Dermis blood vessel endothelial cell (primary cell): ENCODE data around the gene SCG5. TPM values are rescaled to one million over a fixed set of nuclear protein-coding genes. Genes with fewer than 3 reads are reported as not detected.

Experiments used
- DNase-seq: peaks from one replicate; pipeline ENCODE4 v3.0.0; 2010
- total RNA-seq: library from RNA; depleted of rRNA; stranded (reverse); fragments of >200 nt; gene quantifications from 2 replicates; pipeline ENCODE4 v1.2.3, GENCODE V29; 2014

The SCG5 gene
- total RNA-seq, 1 donor from 2014 or later, result 0.34 TPM

DNA sequence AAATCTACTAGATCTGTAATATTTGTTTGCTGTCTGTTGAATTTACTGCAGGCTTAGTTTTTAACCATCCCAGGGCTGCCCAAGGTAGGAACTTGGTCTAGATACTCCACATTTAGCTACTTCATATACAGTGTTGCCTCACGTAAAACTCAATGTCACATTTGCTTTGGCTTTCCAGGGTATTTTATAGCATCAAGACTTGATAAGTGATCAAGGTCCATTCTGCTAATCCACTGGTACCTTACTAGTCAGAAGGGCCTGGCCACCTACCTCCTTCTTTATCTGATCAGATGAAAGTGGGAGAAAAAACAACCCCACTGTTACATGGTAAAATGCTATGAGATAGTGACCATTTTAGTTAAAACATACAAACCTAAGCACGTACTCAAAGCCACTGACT lies 50.8 kb downstream of the SCG5 start:
- no peak for DNase-seq

DNA sequence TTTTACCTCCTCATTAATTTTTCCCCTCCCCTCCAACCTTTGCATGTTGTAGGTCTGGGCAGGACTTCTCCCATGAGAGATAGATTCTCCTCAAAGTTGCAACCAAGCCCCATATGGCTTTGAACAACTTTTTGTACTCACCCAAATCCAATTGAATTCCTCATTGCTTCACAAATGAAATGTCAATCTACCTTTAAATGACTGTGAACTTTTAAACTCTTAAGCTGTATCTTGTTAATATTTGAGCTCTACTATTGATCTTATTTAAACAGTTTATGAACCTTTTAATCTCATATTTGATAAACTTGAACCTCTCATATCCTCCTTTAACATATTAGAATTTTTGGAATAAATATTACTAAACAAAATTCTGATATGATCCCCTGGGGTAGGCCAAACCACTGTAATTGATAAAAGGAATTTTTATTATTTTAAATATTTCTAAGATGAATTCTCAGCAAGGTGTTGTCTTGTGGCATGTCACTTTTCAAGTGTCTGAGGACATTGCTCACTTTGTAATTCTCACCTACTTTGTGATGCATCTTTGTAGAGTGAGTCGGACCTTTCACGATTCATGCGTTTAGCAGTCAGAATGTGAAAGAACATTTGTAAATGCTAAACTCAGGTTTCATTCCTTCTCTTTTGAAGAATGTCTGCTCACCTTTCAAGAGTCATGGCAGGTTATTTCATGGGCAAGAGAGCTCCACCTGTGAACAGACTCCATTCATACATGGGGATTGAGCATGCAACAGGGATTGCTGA lies 52.9 kb downstream of the SCG5 start:
- no peak for DNase-seq

DNA sequence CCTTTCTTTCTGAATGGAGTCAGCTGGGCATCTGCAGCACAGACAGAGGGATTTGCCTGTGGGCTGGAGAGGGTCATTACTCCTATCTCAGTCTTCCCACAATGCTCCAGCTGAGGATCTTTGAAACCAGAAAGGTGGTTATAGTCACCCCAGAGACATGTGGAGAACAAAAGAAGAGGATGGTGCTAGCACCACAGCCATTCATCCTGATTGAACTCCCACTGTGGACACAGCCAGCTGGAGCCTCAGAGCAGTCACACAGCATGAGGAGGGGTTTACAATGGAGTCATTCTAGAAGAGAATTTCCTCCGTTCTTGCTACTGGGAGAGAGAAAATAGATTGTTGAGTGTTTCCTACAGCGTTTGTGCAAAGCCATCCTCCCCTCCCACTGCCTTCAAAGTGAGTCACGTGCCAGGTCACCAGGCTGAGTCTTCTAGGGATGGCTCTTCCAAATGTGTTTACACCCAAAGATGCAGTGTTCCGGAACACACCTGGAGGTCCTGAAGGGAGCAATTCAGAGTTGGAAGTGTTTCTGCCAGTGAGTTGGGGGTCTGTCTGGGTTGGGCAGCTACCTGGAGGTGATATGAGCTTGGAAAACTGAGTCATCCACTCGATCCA lies 57.4 kb downstream of the SCG5 start:
- DNase-seq, result no peak

DNA sequence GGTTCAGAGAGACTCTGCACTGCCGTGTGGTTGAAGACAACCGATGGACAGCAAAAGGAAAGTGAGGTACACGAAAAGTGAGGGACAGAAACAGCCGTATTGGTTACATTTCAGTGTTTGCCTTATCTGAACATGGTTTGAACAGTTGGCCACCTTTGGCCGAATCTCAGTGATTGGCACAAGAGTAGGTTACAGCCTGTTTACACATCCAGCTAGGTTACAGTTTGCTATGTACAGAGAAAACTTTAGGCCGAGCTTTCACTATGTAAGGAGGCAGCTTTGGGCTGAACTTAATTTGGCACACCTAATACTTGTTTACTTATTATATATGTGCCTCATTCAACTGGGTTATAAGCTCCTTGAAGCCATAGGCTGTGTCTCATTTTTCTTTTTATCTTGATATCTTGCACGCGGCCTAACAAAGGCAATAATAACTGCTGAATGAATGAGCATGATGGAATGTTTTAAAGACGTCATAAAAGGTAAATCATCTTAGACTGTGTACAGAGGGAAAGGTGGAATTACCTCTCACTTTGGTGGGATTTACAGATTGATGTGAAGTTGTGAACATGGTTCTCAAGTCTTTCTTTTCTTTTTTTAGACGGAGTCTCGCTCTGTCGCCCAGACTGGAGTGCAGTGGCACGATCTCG lies 59.1 kb downstream of the SCG5 start:
- DNase-seq, result no peak

DNA sequence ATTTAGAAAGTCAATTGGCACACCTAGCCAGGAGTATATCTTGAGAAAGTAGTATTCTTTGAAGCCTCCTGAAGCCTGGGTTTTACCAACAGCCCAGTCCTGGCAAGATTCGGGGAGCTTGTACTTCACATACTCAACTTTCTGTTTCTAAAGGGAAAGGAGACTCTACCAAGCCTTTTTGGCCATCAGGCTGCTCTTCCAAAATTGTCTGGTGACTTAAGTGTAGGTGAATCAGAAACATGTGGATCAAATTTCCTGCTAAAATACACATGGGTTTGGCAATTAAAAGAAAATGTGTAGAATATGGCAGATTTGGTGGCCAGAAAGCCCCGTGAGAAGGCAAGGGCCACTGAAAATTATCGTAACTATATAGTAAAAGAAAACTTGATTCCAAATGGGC lies 60.4 kb downstream of the SCG5 start:
- no peak for DNase-seq

DNA sequence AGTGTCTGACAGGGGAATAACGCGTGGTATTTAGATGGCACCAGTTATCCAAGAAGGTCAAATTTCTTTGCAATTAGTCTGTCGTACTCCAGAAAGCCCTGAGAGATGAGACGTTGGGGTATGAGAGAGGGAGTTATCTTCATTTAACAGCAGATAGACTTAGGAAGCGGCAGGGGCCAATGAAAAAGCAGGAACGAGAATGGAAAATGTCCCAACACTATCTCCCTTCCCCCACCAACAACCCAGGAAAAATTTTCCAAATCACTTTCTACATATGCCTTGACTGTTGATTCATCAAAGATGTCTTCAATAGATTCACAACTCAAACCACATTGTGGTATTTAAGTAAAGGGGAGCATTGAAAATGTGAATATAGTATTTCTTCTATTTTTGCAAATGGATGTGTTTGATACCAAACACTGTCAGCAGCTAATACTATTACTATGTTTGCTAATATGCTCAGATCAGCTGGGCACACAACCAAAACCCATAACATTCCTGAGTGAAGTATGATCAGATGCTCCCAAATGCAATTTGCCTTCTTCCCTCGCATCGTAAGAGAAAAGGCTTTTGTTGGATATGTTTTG lies 63.0 kb downstream of the SCG5 start:
- no peak for DNase-seq

DNA sequence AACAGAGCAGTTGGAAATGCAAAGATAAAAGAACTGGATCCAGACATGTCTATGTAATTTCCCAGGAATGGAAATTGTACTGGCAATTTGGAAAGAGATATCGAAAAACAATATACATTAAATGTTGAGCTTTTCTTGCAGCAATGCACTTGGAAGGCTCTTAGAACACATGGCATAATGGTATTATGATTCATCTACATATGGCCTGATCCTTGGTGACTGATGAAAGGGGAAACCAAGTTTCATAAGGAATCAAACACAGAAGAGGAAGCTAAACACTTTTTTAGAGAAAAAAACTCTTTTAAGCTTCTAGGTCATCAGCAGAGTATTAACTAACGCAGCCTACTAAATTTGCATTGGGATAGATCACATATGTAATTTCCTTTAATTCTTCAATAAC lies 63.9 kb downstream of the SCG5 start:
- no peak for DNase-seq

DNA sequence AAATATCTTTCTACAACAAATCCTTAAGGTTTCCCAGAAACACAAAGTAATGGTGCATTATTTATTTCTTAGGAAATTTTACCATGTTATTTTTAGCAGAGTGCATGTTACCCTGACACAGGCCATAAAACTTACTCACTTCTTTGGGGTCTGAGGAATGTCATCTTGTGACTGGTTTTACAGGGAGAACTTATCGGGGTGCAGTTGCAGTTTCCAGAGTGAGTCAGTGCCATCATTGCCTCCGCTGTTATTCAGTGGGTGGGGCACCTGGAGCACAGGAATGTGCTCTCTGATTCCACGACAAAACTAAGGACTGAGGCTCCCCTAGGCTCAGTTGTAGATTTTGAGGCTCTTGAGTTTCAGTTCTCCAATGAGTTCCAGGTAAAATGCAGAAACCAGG lies 65.2 kb downstream of the SCG5 start:
- no peak for DNase-seq

DNA sequence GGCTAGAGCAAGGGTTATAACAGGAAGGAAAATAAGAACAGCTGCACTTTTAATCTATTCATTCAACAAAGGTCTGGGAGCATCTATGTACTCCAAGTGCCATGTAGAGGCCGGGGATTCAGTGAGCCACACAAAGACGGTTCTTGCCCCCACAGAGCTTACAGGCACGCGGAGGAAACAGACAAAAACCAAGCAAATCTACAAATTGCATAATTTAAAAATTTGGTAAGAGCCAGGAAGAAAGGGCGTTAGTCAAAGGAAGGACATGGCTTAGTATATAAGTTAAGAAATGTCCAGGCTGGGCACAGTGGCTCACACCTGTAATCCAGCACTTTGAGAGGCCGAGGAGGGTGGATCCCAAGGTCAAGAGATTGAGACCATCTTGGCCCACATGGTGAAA lies 65.9 kb downstream of the SCG5 start:
- DNase-seq, result no peak

DNA sequence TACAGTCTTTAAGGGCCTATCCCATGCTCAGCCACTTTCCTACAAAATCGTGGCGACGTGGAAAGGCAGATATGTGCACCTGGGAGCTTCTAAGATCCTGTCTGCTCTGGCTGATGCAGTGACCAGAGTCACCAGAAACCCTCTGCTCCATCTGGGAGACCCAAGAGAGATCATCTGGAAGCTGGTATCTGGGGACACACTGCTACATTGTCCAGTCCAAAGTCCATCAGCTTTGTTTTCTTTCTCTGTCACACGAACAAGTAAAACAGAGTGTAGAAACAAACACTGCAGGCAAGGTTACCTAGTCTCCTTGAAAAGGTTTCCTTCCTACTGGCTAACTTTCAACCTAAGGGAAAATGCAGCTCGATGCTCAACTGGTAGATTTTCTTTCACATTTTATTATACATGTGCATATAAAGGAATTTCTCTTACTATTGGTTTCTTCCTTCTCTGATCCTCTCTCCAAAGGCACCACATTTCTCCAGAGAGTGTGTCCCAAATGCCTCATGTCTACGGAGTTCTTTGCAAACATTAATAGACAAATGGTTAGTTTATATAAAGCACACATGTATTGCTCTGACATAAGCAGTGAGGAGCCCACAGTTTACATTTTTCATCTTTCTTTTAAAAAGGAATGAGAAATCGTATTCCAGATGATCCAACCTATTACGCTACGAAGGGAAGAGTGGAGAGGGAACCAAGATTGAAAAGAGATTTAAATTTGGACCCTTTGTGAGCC lies 68.0 kb downstream of the SCG5 start:
- DNase-seq, result no peak

DNA sequence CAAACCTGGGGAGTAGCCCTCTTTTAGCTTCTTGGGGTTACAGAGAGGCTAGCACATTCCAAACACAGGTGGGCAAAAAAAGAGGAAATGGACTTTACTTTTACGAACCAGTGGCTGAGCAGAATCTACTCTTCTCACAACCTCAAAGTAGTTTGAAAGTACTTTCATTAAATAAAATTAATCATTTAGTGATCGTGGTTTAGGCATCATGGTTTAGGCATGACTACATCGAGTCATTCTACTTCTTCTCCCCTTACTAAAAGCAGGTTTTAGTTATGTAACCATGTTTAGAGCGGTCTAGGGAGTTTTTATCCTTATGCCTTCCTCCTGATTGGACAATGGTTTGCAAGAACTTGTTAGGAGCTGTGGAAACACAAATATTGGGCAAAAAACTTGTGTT lies 73.8 kb downstream of the SCG5 start:
- DNase-seq, result no peak

DNA sequence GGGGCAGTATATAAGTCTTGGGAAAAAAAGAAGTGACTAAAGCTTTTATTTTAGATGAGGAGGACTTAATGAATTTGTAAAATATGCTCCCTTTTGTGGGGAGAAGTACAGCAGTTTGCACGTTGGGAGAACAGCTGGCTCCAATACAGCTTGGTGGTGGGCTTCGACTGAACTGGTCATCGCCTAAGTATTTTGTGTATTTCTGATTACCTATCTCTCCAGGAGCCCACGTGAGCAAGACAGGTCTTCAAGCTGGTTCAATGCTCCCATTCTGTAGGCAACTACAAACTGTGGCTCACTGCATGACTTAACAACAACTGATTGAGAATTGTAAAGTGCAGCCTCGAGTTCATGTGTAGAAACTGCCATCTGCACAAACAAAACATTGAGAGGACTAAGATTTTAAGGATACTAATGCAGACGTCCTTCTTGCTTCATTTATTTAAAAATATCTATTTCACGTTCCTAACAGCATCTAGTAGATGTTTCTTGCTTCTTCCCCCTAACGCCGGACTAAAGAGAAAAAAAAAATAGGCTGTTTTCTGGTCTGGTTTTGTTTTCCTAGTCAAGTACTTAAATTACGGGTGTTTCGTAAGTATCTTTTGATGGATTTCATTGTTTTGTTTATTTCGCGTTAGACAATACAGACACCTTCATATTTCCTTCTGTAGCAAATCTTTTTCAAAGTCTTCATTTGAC lies 74.9 kb downstream of the SCG5 start:
- no peak for DNase-seq

DNA sequence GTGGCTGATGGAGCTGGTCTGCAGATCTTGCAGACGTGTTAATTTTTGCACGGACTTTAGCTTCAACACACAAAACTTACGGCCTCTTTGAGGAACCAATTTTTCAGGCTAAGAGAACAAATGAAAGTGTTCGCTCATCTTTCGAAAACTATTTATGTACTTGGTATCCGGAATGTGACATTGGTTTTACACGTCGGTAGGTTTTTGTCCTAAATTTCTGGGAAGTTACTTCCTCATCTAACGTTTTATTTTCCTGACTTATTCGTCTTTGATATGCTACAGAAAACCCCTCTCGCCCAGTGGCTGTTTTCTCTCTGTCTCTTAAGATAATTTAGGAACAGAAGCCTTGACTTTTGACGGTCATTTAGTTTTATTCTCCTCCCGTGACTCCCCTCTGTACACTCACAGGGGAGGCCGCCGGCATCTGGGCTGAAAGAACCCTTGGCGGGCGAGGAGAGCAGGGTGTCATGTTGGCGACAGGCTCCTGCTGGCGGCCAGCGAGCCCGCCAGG lies 75.5 kb downstream of the SCG5 start:
- DNase-seq, result no peak

DNA sequence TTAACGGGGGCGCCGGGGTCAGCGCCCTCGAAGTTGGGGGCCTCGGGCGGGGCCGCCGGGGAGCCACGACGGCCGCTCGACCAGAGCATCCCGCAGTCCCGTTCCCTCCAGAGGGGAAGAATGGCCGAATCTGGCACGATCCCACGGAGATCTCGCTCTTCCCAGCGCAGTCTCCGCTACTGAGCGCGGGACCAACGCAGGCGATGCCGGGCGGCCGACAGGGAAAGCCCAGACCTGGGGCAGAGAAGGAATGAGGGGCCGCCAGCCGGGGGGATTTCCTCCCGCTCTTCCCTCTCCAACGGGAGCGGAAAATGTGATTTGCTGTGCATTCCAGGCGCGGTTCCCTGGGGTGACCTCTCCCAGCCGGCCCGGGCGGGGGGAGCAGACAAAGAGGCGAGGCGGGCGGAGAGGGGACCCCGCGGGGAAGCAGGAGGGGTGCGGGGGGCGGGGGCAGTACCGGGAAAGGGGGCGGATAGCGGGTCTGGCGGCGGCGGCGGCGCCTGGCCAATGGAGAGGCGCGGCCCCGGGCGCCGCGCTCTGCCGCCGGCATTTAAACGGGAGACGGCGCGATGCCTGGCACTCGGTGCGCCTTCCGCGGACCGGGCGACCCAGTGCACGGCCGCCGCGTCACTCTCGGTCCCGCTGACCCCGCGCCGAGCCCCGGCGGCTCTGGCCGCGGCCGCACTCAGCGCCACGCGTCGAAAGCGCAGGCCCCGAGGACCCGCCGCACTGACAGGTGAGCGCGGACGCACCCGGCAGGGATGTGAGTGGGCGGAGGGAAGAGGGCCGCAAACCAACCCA lies 76.1 kb downstream of the SCG5 start, which contains the start of gene GREM1:
Gene GREM1 (plus strand): TSS at position 579 of the 801 bp plus-strand sequence. CDS start 12,687 bp downstream, outside the sequence.
- DNase-seq, result no peak

DNA sequence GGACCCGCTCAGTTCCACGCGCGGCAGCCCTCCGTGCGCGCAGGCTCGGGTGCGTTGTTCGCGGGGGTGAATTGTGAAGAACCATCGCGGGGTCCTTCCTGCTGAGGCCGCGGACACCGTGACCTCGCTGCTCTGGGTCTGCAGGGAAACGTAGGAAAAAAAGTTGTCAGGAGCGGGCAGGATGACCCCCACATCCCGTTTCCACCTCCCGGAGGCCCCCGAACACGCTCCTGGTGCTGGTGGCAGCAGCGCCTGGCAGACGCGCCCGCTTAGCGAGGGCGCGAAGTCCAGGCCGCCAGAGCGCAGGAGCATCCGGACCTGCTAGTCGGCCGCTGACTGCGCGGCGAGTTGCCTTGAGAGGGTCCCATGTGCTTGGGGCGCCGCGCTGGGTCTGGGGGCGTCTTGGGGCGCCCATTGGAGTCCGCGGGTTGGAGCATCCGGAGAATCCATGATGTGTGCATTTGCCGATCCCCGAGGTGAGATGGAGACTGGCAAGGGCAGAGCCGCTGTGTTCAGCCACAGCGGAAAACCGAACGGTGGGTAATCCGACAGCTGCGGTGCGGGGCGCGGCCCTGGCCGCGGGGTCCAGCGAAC lies 76.8 kb downstream of the SCG5 start:
- DNase-seq, result peak; percentile 34

DNA sequence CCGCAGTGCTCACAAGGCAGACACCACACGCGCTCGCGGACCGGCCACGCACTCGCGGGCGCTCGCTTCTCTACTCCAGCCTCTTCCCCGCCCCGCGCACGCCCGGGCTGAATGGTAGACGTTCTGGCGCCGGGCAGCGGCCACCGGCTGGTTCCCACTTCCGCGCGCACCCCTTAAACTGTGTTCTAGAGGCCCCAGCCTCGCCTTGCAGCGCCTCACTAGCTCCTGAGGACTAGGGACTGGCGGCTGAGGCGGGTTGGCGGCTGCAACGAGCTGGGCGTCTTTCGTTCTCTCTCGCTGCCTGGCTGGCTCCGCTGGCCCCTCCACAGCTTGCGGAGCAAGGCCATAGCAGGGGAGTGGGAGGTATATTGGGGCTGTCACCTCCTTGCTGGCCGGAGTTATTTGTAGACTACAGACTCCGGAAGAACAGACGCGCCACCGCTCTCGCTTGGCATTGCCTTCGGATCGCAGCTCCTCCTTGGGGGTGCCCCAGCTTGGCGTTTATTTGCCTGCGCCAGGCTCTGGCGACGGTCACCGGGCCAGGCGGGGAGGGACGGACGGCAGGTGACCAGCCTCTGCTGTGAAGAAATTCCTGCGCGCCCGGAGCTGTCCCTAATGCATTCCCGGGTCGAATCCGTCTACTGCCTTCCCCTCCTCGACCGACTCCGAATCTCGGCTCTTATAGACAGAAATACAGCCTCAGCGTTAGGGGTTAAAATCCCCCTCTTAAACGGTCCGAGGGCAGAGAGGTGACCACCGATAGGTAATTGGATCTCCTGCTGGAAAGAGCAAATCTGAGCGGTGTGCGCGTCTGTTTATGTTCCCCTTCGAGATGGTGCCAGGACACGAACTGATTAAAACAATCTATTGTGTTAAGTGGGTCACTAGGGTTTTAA lies 77.6 kb downstream of the SCG5 start:
- peak; percentile 13 for DNase-seq

DNA sequence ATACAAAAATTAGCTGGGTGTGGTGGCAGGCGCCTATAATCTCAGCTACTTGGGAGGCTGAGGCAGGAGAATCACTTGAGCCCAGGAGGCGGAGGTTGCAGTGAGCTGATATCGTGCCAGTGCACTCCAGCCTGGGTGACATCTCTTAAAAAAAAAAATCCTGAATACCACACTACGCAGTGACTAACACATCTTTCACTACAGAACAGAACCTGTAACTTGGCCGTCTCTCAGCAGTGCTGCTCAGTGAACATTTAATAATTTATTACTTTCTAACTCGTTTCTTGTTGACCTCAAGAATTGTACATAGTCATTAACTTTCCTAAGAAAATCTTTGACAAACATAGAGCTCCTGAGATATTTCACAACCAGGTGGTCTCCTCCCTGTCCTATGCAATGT lies 80.1 kb downstream of the SCG5 start:
- no peak for DNase-seq

DNA sequence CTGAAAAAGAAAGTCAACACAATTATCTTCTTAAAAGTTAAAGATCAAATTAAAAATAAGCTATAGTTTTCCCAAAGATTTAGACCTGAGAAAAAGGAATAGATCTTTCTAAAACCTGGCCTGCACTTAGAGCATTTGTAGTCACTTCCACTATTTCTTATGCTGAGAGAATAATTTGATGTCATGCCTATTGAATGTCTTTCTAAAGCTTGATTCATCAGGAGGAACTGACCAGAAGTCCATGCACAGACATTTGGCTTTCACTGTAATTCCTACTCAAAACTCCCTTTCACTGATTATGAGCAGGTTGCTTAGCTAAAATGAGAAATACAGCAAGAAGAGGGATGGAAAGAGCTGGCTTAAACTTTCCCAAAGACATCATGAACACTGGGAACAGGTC lies 80.6 kb downstream of the SCG5 start:
- DNase-seq, result no peak

DNA sequence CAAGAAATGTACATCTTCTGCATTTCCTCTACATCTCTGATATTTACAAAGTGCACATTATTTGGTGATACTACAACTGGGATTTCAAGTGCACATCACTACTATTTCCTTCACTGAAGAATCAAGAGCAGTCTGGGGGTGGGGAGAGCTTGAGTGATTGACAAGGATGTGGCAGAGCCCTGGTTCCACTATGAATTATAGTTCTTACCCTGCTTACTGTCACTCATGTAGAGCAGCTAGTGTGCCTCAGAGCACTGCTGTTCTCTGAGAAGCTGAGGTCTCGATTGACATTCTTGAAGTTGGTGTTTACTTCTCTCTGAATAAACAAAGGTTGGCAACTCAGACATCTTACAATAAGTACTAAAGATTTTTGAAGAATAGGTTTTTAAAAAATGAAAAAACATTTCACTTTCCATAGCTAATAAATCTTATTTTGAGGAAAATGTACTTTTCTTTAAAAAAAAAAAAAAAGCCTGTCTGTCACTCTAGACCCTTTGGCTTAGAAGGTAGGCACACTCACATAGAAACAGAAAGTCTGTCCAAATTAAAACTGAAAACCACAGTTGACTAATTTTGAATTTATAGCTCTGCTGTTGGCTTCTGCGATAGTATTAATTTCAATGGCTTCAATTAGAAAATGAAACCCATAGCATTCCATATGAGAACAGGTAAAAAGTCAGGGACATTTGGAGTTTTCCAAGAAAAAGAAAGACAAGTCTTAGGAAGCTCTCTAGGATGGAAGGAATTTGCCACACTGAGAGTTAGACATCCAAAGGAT lies 81.8 kb downstream of the SCG5 start:
- no peak for DNase-seq
